C4-2B (cell line): ENCODE data around the gene PNMA3.
"Not testable (repeated sequence)": the region's sequence is repeated elsewhere in the genome, so short reads cannot be mapped to it uniquely, and the experiment has no call there.

Experiments used
- H3K27ac ChIP-seq: fragments of 450-650 bp; 2 replicates; pipeline ENCODE4 v1.5.1; 2017
- CTCF ChIP-seq: fragments of 450-650 bp; conservative IDR thresholded peaks from 2 replicates; pipeline ENCODE4 v1.5.1; 2017; ENCODE audit warnings: mild to moderate bottlenecking
- ZFX ChIP-seq: fragments of 450-650 bp; IDR thresholded peaks from 2 replicates; pipeline ENCODE4 v1.6.1; 2017

The PNMA3 gene

DNA sequence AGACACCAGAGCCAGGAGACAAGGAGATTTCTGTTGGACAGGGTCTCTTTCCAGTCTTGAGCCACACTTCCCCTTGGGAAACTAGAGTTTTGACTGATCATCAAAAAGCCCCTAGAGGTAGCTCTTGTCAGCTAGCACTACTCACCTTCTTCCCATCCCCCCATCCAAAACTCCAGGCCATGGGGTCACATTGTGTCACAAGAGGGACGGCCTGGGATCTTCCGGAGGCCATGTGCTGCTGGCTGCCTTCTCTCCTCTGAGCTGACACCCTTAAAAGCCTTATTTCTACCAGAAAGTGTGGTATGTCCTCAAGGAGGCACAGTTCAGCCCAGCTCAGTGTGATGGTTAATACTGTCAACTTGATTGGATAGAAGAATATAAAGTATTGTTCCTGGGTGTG, 7.8 kb downstream of the PNMA3 start:
- TF ChIP-seq CTCF = no peak
- TF ChIP-seq ZFX = no peak
- H3K27ac ChIP-seq = no peak overlapping the region

DNA sequence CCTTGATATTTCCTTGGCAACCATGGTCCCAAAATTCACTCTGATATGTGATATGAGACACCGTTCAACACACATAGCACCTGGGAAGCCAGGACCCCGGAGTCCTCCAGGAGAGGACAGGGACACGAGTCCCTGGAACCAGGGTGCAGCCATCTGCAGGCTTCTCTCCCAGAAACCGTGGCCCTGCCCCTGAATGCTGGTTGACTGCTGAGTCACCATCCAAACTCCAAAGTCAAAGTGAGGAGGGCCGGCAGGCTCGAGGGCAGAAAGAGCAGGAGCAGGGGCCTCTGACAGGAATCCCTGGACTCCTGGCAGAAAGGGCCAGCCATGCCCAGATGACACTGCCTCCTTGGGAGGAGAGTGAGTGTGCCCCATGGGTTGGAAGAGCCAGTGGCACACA, 9.1 kb downstream of the PNMA3 start:
- no peak overlapping the region for H3K27ac ChIP-seq
- no peak for TF ChIP-seq ZFX
- no peak for TF ChIP-seq CTCF

DNA sequence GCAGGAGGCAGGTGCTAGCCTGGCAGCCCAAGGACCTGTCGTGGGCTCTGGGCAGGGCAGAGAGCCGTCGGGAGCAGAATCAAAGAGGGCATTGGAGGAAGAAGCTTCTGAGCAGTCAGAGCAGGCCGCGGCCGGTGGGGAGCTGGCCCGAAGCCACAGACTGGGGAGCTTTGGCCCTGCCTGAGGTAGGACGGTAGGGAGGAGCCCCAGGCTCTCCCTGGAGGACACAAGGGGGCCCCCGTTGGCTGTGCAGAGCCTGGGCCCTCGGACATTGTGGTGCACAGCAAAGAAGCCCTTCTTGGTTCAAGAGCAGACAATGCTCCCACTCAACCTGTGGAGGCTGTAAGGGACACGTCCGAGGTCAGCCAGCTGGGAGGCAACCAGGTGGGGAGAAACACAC, 10.1 kb downstream of the PNMA3 start:
- not testable (repeated sequence) for H3K27ac ChIP-seq

GRCh38 chrX:153071909-153072583, 15.8 kb downstream of the PNMA3 start, which contains the start of gene PNMA6A:
TSS of gene PNMA6A (plus strand) at chrX:153072454. CDS start at chrX:153073063, 609 bp downstream.
- not testable (repeated sequence) for H3K27ac ChIP-seq

- H3K27ac ChIP-seq = not testable (repeated sequence)
These were observed 17.1 kb downstream of the PNMA3 start for GRCh38 chrX:153073331-153073730.

DNA sequence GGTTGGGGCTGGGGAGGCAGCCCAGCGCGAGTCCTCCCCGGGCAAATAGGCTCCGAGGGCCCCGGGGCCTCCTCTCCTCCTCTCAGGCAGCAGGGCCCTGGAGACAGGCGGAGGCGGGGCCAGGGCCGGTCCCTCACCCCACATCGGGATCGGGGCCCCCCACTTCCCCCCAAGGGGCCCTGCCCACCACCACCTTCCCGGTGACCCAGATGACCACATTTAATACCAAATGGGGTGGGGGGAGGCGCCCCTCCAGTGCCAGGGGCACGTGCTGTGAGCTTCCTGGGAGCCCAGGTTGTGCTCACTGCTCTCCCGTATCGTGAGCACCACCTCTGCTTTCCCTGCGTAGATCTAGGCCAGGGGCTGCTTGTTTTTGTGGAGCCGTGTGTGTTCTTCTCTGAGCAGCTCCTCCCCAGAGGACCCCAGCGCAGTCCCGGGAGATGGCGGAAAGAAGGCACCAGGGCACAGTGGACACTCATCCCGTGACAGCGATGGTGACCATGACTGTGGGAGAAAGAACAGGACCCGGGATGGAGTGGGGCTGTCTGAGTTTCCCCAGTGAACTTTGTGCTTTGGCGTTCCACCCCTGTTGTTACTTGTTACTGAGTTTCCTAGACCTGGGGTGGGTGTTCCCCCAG, 18.1 kb downstream of the PNMA3 start:
- no peak overlapping the region for H3K27ac ChIP-seq
- TF ChIP-seq CTCF (no peak), ZFX (no peak)

GRCh38 chrX:153074935-153075334, 18.7 kb downstream of the PNMA3 start:
- no peak overlapping the region for H3K27ac ChIP-seq
- TF ChIP-seq ZFX (no peak), CTCF (no peak)

DNA sequence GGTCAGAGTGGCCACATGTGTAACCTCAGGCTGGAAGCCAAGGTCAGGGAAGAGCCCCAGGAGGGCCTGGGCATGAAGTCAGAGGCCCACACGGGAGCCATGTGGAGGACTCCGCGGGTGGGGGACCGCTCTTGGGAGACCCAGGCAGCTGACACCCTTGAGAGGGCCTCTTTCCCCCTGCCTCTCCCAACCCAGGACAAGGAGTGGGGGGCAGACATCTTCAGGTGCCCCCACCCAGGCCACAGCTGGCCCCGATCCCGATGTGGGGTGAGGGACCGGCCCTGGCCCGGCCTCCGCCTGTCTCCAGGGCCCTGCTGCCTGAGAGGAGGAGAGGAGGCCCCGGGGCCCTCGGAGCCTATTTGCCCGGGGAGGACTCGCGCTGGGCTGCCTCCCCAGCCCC, 19.1 kb downstream of the PNMA3 start:
- TF ChIP-seq CTCF = no peak
- TF ChIP-seq ZFX = no peak
- no peak overlapping the region for H3K27ac ChIP-seq

DNA sequence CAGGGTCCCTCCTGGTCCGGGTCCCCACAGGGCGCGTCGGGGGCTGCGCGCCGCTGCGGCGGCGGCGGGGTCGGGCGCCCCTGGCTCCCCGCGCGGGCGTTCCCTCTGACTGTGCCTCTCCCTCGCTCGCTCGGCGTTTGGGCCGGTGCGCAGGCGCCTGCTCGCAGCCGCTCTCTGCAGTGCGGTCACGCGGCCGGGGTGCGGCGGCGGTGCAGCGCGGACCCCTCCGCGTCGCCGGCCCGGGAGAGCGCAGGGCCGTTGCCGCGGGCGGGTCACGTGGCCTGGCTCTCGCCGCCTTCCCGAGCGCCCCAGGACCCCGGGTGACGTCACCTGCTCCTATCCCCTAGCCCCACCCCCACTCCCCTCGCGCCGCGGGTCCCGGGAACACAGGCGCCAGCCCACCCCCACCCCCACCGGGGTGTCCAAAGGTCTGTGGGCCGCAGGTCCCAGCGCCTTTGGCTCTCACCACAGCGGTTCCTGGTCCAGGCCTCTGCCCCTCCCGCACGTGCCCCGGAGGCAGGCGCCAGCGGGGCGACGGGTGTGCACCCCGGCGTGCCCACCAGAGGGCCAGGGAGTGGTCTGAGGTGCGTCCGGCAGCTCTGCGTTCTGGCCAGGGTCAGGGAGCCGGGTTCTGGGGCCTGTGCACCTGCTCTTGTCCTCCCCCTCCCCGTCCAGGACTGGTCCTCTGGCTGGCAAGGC, 21.3 kb downstream of the PNMA3 start:
- H3K27ac ChIP-seq = not testable (repeated sequence)

- not testable (repeated sequence) for H3K27ac ChIP-seq
These were observed 27.1 kb downstream of the PNMA3 start for GRCh38 chrX:153083238-153083923.
